CD4-positive, alpha-beta memory T cell (primary cell): ENCODE results near the gene NOS1AP. TPM values are rescaled to one million over a fixed set of nuclear protein-coding genes. Genes with fewer than 3 reads are reported as not detected.
"Not testable (repeated sequence)": the region's sequence is repeated elsewhere in the genome, so short reads cannot be mapped to it uniquely, and the experiment has no call there.

Experiments
- CTCF ChIA-PET: fragments of 350-600 bp; sonication (Branson Sonifier 250); formaldehyde crosslinking; loops from one replicate; lab custom pipeline; 2021; ENCODE audit warnings: inconsistent platforms; ENCODE audit not compliant: partially characterized antibody; lab: Charles Lee
- POLR2A ChIA-PET: fragments of 350-600 bp; sonication (Branson Sonifier 250); formaldehyde crosslinking; loops from one replicate; lab custom pipeline; 2021; ENCODE audit not compliant: partially characterized antibody; lab: Charles Lee
- DNase-seq, 5 donors: peaks; one replicate each; pipeline versions ENCODE4 v3.0.0 to v3.0.0-alpha.2; 2020 to 2022; ENCODE audit warnings: mixed read lengths in 1 of 5
- H3K27ac ChIP-seq: one replicate; pipeline ENCODE4 v1.7.0; 2013; ENCODE audit warnings: low read depth, low read length
- H3K27me3 ChIP-seq: 2 replicates; pipeline ENCODE4 v1.7.0; 2013; ENCODE audit warnings: mild to moderate bottlenecking, low read length, moderate library complexity; ENCODE audit not compliant: insufficient read depth
- H3K36me3 ChIP-seq: 2 replicates; pipeline ENCODE4 v1.7.0; 2013; ENCODE audit warnings: mild to moderate bottlenecking, low read length, moderate library complexity; ENCODE audit not compliant: insufficient read depth
- H3K4me1 ChIP-seq: 2 replicates; pipeline ENCODE4 v1.7.0; 2013; ENCODE audit warnings: mild to moderate bottlenecking, low read length, moderate library complexity; ENCODE audit not compliant: insufficient read depth
- H3K4me3 ChIP-seq, 2 donors: one replicate each; pipeline ENCODE4 v1.7.0; 2013; ENCODE audit warnings: low read length in 2 of 2, mild to moderate bottlenecking in 1 of 2
- H3K9me3 ChIP-seq, 2 donors: one replicate each; pipeline ENCODE4 v1.7.0; 2013; ENCODE audit warnings: low read length in 2 of 2, control low read depth in 1 of 2; ENCODE audit not compliant: control insufficient read depth in 1 of 2
- H3K27ac Mint-ChIP-seq, 7 donors: one replicate each; pipeline ENCODE4 v1.8.0; 2020 to 2021; ENCODE audit warnings: mixed read lengths in 7 of 7, mild to moderate bottlenecking in 6 of 7, inconsistent platforms in 3 of 7, moderate library complexity in 3 of 7
- H3K27me3 Mint-ChIP-seq, 2 donors: one replicate each; pipeline ENCODE4 v1.8.0; 2020 to 2021; ENCODE audit warnings: mixed read lengths in 2 of 2
- H3K36me3 Mint-ChIP-seq, 2 donors: one replicate each; pipeline ENCODE4 v1.8.0; 2020 to 2021; ENCODE audit warnings: mixed read lengths in 2 of 2, inconsistent platforms in 1 of 2, mild to moderate bottlenecking in 1 of 2
- H3K4me1 Mint-ChIP-seq, 4 donors: one replicate each; pipeline ENCODE4 v1.8.0; 2020 to 2021; ENCODE audit warnings: mixed read lengths in 4 of 4, mild to moderate bottlenecking in 1 of 4
- H3K4me3 Mint-ChIP-seq, 8 donors: one replicate each; pipeline ENCODE4 v1.8.0; 2020 to 2021; ENCODE audit warnings: mixed read lengths in 8 of 8, mild to moderate bottlenecking in 7 of 8, moderate library complexity in 6 of 8, inconsistent platforms in 3 of 8
- H3K9me3 Mint-ChIP-seq, 8 donors: one replicate each; pipeline ENCODE4 v1.8.0; 2020 to 2021; ENCODE audit warnings: mixed read lengths in 8 of 8, mild to moderate bottlenecking in 5 of 8, inconsistent platforms in 3 of 8, moderate library complexity in 1 of 8
- intact Hi-C: fragments of 100-400 bp; cut with micrococcal nuclease; formaldehyde crosslinking; loops from one replicate; pipeline ENCODE4 v1.15.1; 2023
- polyA plus RNA-seq, 2 donors: library from polyadenylated mRNA; unstranded; fragments of 300-500 nt; fragmentation: Illumina TruSeq; gene quantifications; one replicate each; pipeline ENCODE4 v1.2.3, GENCODE V29; 2021
- total RNA-seq, 2 experiments: library from RNA; stranded (reverse); gene quantifications; one replicate each; pipeline ENCODE4 v1.2.3, GENCODE V29; 2021

NOS1AP gene
- total and polyA plus RNA-seq, 4 experiments from 2014 or later, result not detected

- no peak overlapping the region for H3K4me3 ChIP-seq
- no peak overlapping the region for H3K4me3 Mint-ChIP-seq
- no peak overlapping the region for H3K27ac Mint-ChIP-seq
- H3K4me1 ChIP-seq, result no peaks in the 10 kb centered on the region
- DNase-seq, result no peak
- POLR2A ChIA-PET, result no interaction called here
- no peaks in the 10 kb centered on the region for H3K36me3 ChIP-seq
- no peaks in the 10 kb centered on the region for H3K36me3 Mint-ChIP-seq
- no peaks in the 10 kb centered on the region for H3K27me3 ChIP-seq
- H3K27ac ChIP-seq, result no peak overlapping the region
- H3K4me1 Mint-ChIP-seq, result no peaks in the 10 kb centered on the region
- intact Hi-C loops, result no loop called here
- no peaks in the 10 kb centered on the region for H3K9me3 ChIP-seq
- H3K27me3 Mint-ChIP-seq, result peaks cover 5 to 14% of the 10 kb centered on the region in 2 donors
- CTCF ChIA-PET, result no interaction called here
- no peaks in the 10 kb centered on the region for H3K9me3 Mint-ChIP-seq
Measured at GRCh38 chr1:162342452-162342983, 273.0 kb downstream of the NOS1AP start.

- Histone ChIP-seq H3K36me3 (no peaks in the 10 kb centered on the region), H3K27me3 (no peaks in the 10 kb centered on the region), H3K9me3 (no peaks in the 10 kb centered on the region), H3K4me1 (no peaks in the 10 kb centered on the region), H3K27ac (no peak overlapping the region), H3K4me3 (no peak overlapping the region)
- no peak overlapping the region for H3K4me3 Mint-ChIP-seq
- POLR2A ChIA-PET, result no interaction called here
- H3K27me3 Mint-ChIP-seq, result peaks cover 5 to 12% of the 10 kb centered on the region in 2 donors
- CTCF ChIA-PET, result no interaction called here
- H3K36me3 Mint-ChIP-seq, result no peaks in the 10 kb centered on the region
- no peaks in the 10 kb centered on the region for H3K9me3 Mint-ChIP-seq
- intact Hi-C loops, result no loop called here
- DNase-seq, result no peak
- H3K27ac Mint-ChIP-seq, result no peak overlapping the region
- no peaks in the 10 kb centered on the region for H3K4me1 Mint-ChIP-seq
Measured at GRCh38 chr1:162343470-162343869, 274.0 kb downstream of the NOS1AP start.

- intact Hi-C loops, result no loop called here
- Histone ChIP-seq H3K27ac (no peak overlapping the region), H3K9me3 (no peaks in the 10 kb centered on the region), H3K27me3 (no peaks in the 10 kb centered on the region), H3K4me3 (no peak overlapping the region), H3K36me3 (no peaks in the 10 kb centered on the region), H3K4me1 (no peaks in the 10 kb centered on the region)
- no peak for DNase-seq
- no peak overlapping the region for H3K4me3 Mint-ChIP-seq
- no peak overlapping the region for H3K27ac Mint-ChIP-seq
- H3K4me1 Mint-ChIP-seq, result no peaks in the 10 kb centered on the region
- CTCF ChIA-PET, result no interaction called here
- H3K27me3 Mint-ChIP-seq, result peaks cover 2 to 12% of the 10 kb centered on the region in 2 donors
- H3K9me3 Mint-ChIP-seq, result no peaks in the 10 kb centered on the region
- no peaks in the 10 kb centered on the region for H3K36me3 Mint-ChIP-seq
- POLR2A ChIA-PET, result no interaction called here
Measured at GRCh38 chr1:162347281-162347680, 277.8 kb downstream of the NOS1AP start.

- no peaks in the 10 kb centered on the region for H3K27me3 ChIP-seq
- H3K4me3 ChIP-seq, result no peak overlapping the region
- no peaks in the 10 kb centered on the region for H3K36me3 Mint-ChIP-seq
- no peaks in the 10 kb centered on the region for H3K4me1 ChIP-seq
- no peaks in the 10 kb centered on the region for H3K9me3 ChIP-seq
- ChIA-PET POLR2A (no interaction called here), CTCF (no interaction called here)
- H3K4me3 Mint-ChIP-seq, result no peak overlapping the region
- no peaks in the 10 kb centered on the region for H3K4me1 Mint-ChIP-seq
- H3K27ac ChIP-seq, result no peak overlapping the region
- no peaks in the 10 kb centered on the region for H3K9me3 Mint-ChIP-seq
- intact Hi-C loops, result no loop called here
- H3K27me3 Mint-ChIP-seq, result peaks cover 2 to 17% of the 10 kb centered on the region in 2 donors
- no peaks in the 10 kb centered on the region for H3K36me3 ChIP-seq
- no peak overlapping the region for H3K27ac Mint-ChIP-seq
- DNase-seq, result no peak
Measured at GRCh38 chr1:162349635-162350330, 280.3 kb downstream of the NOS1AP start.

- Mint-ChIP-seq H3K4me1 (no peaks in the 10 kb centered on the region), H3K27me3 (peaks cover 4 to 23% of the 10 kb centered on the region in 2 donors), H3K27ac (no peak overlapping the region), H3K36me3 (no peaks in the 10 kb centered on the region), H3K4me3 (no peak overlapping the region), H3K9me3 (no peaks in the 10 kb centered on the region)
- no peak overlapping the region for H3K27ac ChIP-seq
- ChIA-PET CTCF (interaction anchor here (1.1 kb wide), 1 partner anchor 15 kb away, joined by 3 read pairs; no protein-coding TSS in a partner anchor), POLR2A (no interaction called here)
- no peak overlapping the region for H3K4me3 ChIP-seq
- no peaks in the 10 kb centered on the region for H3K36me3 ChIP-seq
- DNase-seq, result no peak
- H3K9me3 ChIP-seq, result no peaks in the 10 kb centered on the region
- no peaks in the 10 kb centered on the region for H3K27me3 ChIP-seq
- no peaks in the 10 kb centered on the region for H3K4me1 ChIP-seq
- intact Hi-C loops, result no loop called here
Measured at GRCh38 chr1:162351246-162351842, 281.9 kb downstream of the NOS1AP start.

GRCh38 chr1:162351874-162352273 is 282.4 kb downstream of the NOS1AP start:
- H3K4me3 Mint-ChIP-seq, DNase-seq, H3K27ac Mint-ChIP-seq, H3K27me3 ChIP-seq, H3K9me3 Mint-ChIP-seq, H3K9me3 ChIP-seq, H3K4me1 Mint-ChIP-seq, H3K27ac ChIP-seq, POLR2A ChIA-PET, H3K4me1 ChIP-seq, H3K36me3 ChIP-seq, H3K36me3 Mint-ChIP-seq, H3K4me3 ChIP-seq, intact Hi-C loops: not testable (repeated sequence)
- peaks cover 5 to 24% of the 10 kb centered on the region in 2 donors for H3K27me3 Mint-ChIP-seq
- CTCF ChIA-PET, result interaction anchor here (1.1 kb wide), 1 partner anchor 16 kb away, joined by 3 read pairs; no protein-coding TSS in a partner anchor

GRCh38 chr1:162353078-162353477 is 283.6 kb downstream of the NOS1AP start:
- no peaks in the 10 kb centered on the region for H3K9me3 Mint-ChIP-seq
- Histone ChIP-seq H3K4me1 (no peaks in the 10 kb centered on the region), H3K27ac (no peak overlapping the region), H3K4me3 (no peak overlapping the region), H3K36me3 (no peaks in the 10 kb centered on the region), H3K9me3 (no peaks in the 10 kb centered on the region), H3K27me3 (no peaks in the 10 kb centered on the region)
- ChIA-PET POLR2A (no interaction called here), CTCF (no interaction called here)
- H3K27me3 Mint-ChIP-seq, result peaks cover 9 to 24% of the 10 kb centered on the region in 2 donors
- intact Hi-C loops, result no loop called here
- H3K4me3 Mint-ChIP-seq, result no peak overlapping the region
- no peaks in the 10 kb centered on the region for H3K36me3 Mint-ChIP-seq
- H3K4me1 Mint-ChIP-seq, result no peaks in the 10 kb centered on the region
- no peak for DNase-seq
- no peak overlapping the region for H3K27ac Mint-ChIP-seq
